Suprapubic skin (tissue), 3 donors: ENCODE results near the gene NCL.

ENCODE experiments used
- POLR2A ChIP-seq, 2 donors: fragments of 450-650 bp; IDR thresholded peaks; one replicate each; pipeline ENCODE4 v1.6.1; 2017; ENCODE audit warnings: antibody characterized with exemption in 2 of 2, mild to moderate bottlenecking in 2 of 2, moderate library complexity in 2 of 2
- TF ChIP-seq, protein P1 (sequence below), 2 donors: fragments of 200-600 bp in 1 of 2; fragments of 450-650 bp in 1 of 2; sonication (generic) in 1 of 2; IDR thresholded peaks; one replicate each; pipeline ENCODE4 v1.5.1; 2016 to 2019; ENCODE audit warnings: antibody characterized with exemption in 2 of 2, mild to moderate bottlenecking in 1 of 2, moderate library complexity in 1 of 2

DNA sequence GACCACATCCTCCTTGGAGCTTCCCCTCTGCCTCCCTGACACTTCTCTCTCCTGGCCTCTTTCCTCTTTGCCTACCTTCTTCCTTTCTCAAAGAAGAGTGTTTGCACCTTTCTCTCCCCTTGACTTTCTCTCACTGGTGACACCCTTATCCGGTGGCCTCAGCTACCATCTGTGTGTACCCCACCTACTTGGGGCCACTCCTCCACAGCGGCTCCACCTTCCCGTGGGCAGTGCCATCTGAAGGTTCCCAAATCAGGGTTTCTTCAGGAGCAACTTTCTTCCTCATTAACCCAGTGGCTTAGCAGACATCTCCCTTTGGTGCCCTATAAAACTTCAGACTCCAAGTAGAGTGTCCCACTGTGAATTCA is 5.3 kb upstream of the NCL start:
- TF ChIP-seq, protein P1, sequence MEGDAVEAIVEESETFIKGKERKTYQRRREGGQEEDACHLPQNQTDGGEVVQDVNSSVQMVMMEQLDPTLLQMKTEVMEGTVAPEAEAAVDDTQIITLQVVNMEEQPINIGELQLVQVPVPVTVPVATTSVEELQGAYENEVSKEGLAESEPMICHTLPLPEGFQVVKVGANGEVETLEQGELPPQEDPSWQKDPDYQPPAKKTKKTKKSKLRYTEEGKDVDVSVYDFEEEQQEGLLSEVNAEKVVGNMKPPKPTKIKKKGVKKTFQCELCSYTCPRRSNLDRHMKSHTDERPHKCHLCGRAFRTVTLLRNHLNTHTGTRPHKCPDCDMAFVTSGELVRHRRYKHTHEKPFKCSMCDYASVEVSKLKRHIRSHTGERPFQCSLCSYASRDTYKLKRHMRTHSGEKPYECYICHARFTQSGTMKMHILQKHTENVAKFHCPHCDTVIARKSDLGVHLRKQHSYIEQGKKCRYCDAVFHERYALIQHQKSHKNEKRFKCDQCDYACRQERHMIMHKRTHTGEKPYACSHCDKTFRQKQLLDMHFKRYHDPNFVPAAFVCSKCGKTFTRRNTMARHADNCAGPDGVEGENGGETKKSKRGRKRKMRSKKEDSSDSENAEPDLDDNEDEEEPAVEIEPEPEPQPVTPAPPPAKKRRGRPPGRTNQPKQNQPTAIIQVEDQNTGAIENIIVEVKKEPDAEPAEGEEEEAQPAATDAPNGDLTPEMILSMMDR (IDR thresholded peaks at IDR 0.05), result no peak
- TF ChIP-seq POLR2A (IDR thresholded peaks at IDR 0.05), result no peak
